Hepatocyte (in vitro differentiated cells): ENCODE measurements around the gene KIAA0586. TPM values are rescaled to one million over a fixed set of nuclear protein-coding genes. Genes with fewer than 3 reads are reported as not detected.

ENCODE experiments used
- DNase-seq: peaks from one replicate; pipeline ENCODE4 v3.0.0-alpha.2; 2016; ENCODE audit warnings: low spot score
- H2AFZ ChIP-seq: fragments of 200-600 bp; sonication (generic); 2 replicates; pipeline ENCODE4 v1.6.0; 2016; ENCODE audit warnings: antibody characterized with exemption, mild to moderate bottlenecking
- H3K27ac ChIP-seq: fragments of 200-600 bp; sonication (generic); 2 replicates; pipeline ENCODE4 v1.5.1; 2016; ENCODE audit warnings: mild to moderate bottlenecking
- H3K27me3 ChIP-seq: fragments of 200-600 bp; sonication (generic); 2 replicates; pipeline ENCODE4 v1.6.1; 2016
- H3K36me3 ChIP-seq: fragments of 200-600 bp; sonication (generic); replicated peaks from 2 replicates; pipeline ENCODE4 v1.5.1; 2016; ENCODE audit warnings: low read depth; ENCODE audit not compliant: insufficient read depth
- H3K4me1 ChIP-seq: fragments of 200-600 bp; sonication (generic); 2 replicates; pipeline ENCODE4 v1.5.1; 2016; ENCODE audit warnings: mild to moderate bottlenecking, moderate library complexity; ENCODE audit not compliant: insufficient read depth
- H3K4me2 ChIP-seq: fragments of 200-600 bp; sonication (generic); 2 replicates; pipeline ENCODE4 v1.6.0; 2016
- H3K4me3 ChIP-seq: fragments of 200-600 bp; sonication (generic); 2 replicates; pipeline ENCODE4 v1.5.1; 2016; ENCODE audit warnings: mild to moderate bottlenecking
- H3K79me2 ChIP-seq: fragments of 200-600 bp; sonication (generic); 2 replicates; pipeline ENCODE4 v1.6.0; 2017; ENCODE audit warnings: mild to moderate bottlenecking
- H3K9me2 ChIP-seq: fragments of 200-600 bp; sonication (generic); replicated peaks from 2 replicates; pipeline ENCODE4 v1.6.0; 2017; ENCODE audit warnings: mild to moderate bottlenecking; ENCODE audit not compliant: insufficient read depth
- H3K9me3 ChIP-seq: fragments of 200-600 bp; sonication (generic); 2 replicates; pipeline ENCODE4 v1.5.1; 2016; ENCODE audit warnings: low read depth, mild to moderate bottlenecking
- H4K20me1 ChIP-seq: fragments of 200-600 bp; sonication (generic); 2 replicates; pipeline ENCODE4 v1.6.0; 2016; ENCODE audit warnings: mild to moderate bottlenecking; ENCODE audit not compliant: insufficient read depth, poor library complexity, severe bottlenecking
- CTCF ChIP-seq: fragments of 200-600 bp; sonication (generic); IDR thresholded peaks from 2 replicates; pipeline ENCODE4 v1.5.1; 2016; ENCODE audit warnings: antibody characterized with exemption, mild to moderate bottlenecking; ENCODE audit not compliant: poor library complexity
- EZH2 ChIP-seq: fragments of 200-600 bp; sonication (generic); IDR thresholded peaks from 2 replicates; pipeline ENCODE4 v1.6.1; 2016; ENCODE audit warnings: antibody characterized with exemption, mild to moderate bottlenecking, borderline replicate concordance
- EZH2phosphoT487 ChIP-seq: fragments of 200-600 bp; sonication (generic); IDR thresholded peaks from one replicate; pipeline ENCODE4 v1.6.1; 2018; ENCODE audit warnings: antibody characterized with exemption, mild to moderate bottlenecking, low read depth, moderate library complexity; ENCODE audit not compliant: unreplicated experiment, severe bottlenecking
- WGBS: methylation state at CpG from one replicate; pipeline ENCODE4 v1.1.6; 2016; ENCODE audit warnings: low lambda C conversion rate; ENCODE audit errors: missing lambda C conversion rate; 5-methylcytosine and 5-hydroxymethylcytosine counted together
- polyA plus RNA-seq: library from polyadenylated mRNA; unstranded; fragments of >200 nt; fragmentation: Nextera tagmentation; extraction: Ambion mirVana; gene quantifications from 2 replicates; pipeline ENCODE4 v1.2.1, GENCODE V29; 2016
- total RNA-seq: library from RNA; depleted of rRNA; stranded (reverse); fragments of >200 nt; gene quantifications from 2 replicates; pipeline ENCODE4 v1.2.3, GENCODE V29; 2014

KIAA0586 gene
- total RNA-seq (14.0 and 21.4 TPM in 2 replicates), polyA plus RNA-seq (6.1 and 7.3 TPM in 2 replicates)

GRCh38 chr14:58427281-58428117 lies at the start of gene KIAA0586, which contains the start of gene TIMM9:
Gene KIAA0586 (plus strand): TSS chr14:58427719. CDS start chr14:58428265, 546 bp downstream.
Gene TIMM9 (minus strand): TSS chr14:58427531. CDS start chr14:58411945, 15,586 bp downstream.
- 1% methylated on average over 33 of the region's 33 CpGs for WGBS
- no peaks in the 10 kb centered on the region for H3K27me3 ChIP-seq
- H3K9me3 ChIP-seq: no peaks in the 10 kb centered on the region
- H3K79me2 ChIP-seq: peaks cover 37% of the 10 kb centered on the region
- H4K20me1 ChIP-seq: no peaks in the 10 kb centered on the region
- TF ChIP-seq EZH2phosphoT487 (no peak), EZH2 (no peak), CTCF (no peak)
- peak within 1 kb of the TSS; percentile 97 for H3K27ac ChIP-seq
- peaks cover 8% of the 10 kb centered on the region for H3K4me1 ChIP-seq
- no peaks in the 10 kb centered on the region for H3K36me3 ChIP-seq
- H3K4me3 ChIP-seq: peak within 1 kb of the TSS; percentile 77
- peak within 1 kb of the TSS; percentile 82 for H3K4me2 ChIP-seq
- no peaks in the 10 kb centered on the region for H3K9me2 ChIP-seq
- H2AFZ ChIP-seq: peak within 1 kb of the TSS; percentile 94
- peak; percentile 98 for DNase-seq

DNA sequence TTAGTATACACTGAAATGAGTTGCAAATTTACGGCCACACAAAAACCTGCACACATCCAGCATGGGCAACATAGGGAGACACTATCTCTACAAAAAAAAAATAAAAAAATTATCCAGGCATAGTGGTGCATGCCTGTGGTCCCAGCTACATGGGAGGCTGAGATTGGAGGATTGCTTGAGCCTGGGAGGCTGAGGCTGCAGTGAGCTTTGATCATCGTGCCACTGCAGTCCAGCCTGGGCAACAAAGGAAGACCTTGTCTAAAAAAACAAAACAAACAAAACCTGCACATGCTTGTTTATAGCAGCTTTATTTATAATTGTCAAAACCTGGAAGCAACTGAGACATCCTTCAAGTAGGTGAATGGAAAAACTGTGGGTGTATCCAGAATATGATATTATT lies 36.7 kb upstream of the KIAA0586 start:
- DNase-seq: no peak
- no peaks in the 10 kb centered on the region for H3K9me2 ChIP-seq
- H3K79me2 ChIP-seq: no peaks in the 10 kb centered on the region
- H3K4me2 ChIP-seq: no peak overlapping the region
- no peak overlapping the region for H3K4me3 ChIP-seq
- no peaks in the 10 kb centered on the region for H3K27me3 ChIP-seq
- H3K4me1 ChIP-seq: no peaks in the 10 kb centered on the region
- H3K27ac ChIP-seq: no peak overlapping the region
- no peaks in the 10 kb centered on the region for H3K9me3 ChIP-seq
- no peaks in the 10 kb centered on the region for H4K20me1 ChIP-seq
- no peak overlapping the region for H2AFZ ChIP-seq
- no peaks in the 10 kb centered on the region for H3K36me3 ChIP-seq
- 98% methylated on average over 2 of the region's 2 CpGs for WGBS
- no peak for TF ChIP-seq EZH2phosphoT487
- TF ChIP-seq EZH2: no peak
- no peak for TF ChIP-seq CTCF

DNA sequence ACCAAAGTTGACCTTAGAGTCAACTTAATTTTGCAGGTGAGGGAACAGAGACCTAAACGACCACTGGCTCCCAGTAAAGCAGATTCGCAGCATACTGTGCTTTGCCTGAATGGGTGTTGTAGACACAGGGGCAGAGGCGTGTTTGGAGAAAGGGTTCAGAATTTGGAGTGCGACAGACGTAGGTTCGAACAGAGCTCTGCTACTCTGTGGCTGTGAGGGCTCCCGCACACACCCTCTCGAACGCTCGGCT lies 32.0 kb upstream of the KIAA0586 start:
- Histone ChIP-seq H3K36me3 (no peaks in the 10 kb centered on the region), H3K9me2 (no peaks in the 10 kb centered on the region), H3K4me3 (peak overlapping the region; percentile 49), H3K27me3 (no peaks in the 10 kb centered on the region), H2AFZ (peak overlapping the region; percentile 90), H3K79me2 (no peaks in the 10 kb centered on the region), H3K27ac (peak overlapping the region; percentile 88), H3K9me3 (no peaks in the 10 kb centered on the region), H4K20me1 (no peaks in the 10 kb centered on the region), H3K4me1 (peaks cover 4% of the 10 kb centered on the region), H3K4me2 (peak overlapping the region; percentile 89)
- TF ChIP-seq EZH2: no peak
- TF ChIP-seq EZH2phosphoT487: no peak
- no peak for TF ChIP-seq CTCF
- 26% methylated on average over 6 of the region's 10 CpGs for WGBS
- no peak for DNase-seq
